Activated T-helper 1 cell treated with anti-CD3 and anti-CD28 coated beads, Interleukin-12 subunit alpha, Interleukin-12 subunit beta, Interleukin-2, Interleukin-4 antibody, amounts not matched to agents 30 ng/mL and 10 ng/mL and 1 ng/mL, durations not matched to agents 14 hours and 24 hours and 36 hours (primary cell): Measurements from ENCODE around the gene SUSD5. TPM values are rescaled to one million over a fixed set of nuclear protein-coding genes. Genes with fewer than 3 reads are reported as not detected.
"Not testable (repeated sequence)": the region's sequence is repeated elsewhere in the genome, so short reads cannot be mapped to it uniquely, and the experiment has no call there.

Experiments
- DNase-seq: peaks from one replicate; pipeline ENCODE4 v3.0.0; 2021; ENCODE audit warnings: low spot score
- H3K27ac Mint-ChIP-seq: one replicate; pipeline ENCODE4 v1.8.0; 2021; ENCODE audit warnings: mild to moderate bottlenecking, mixed read lengths
- H3K27me3 Mint-ChIP-seq: one replicate; pipeline ENCODE4 v1.8.0; 2022; ENCODE audit warnings: mild to moderate bottlenecking, moderate library complexity, mixed read lengths; ENCODE audit not compliant: insufficient read depth
- H3K36me3 Mint-ChIP-seq: one replicate; pipeline ENCODE4 v1.8.0; 2021; ENCODE audit warnings: low read depth, mixed read lengths
- H3K4me1 Mint-ChIP-seq: one replicate; pipeline ENCODE4 v1.8.0; 2021; ENCODE audit warnings: low read depth, mixed read lengths
- H3K4me3 Mint-ChIP-seq: one replicate; pipeline ENCODE4 v1.8.0; 2021; ENCODE audit warnings: mild to moderate bottlenecking, moderate library complexity, mixed read lengths
- H3K9me3 Mint-ChIP-seq: one replicate; pipeline ENCODE4 v1.8.0; 2021; ENCODE audit warnings: mixed read lengths
- intact Hi-C: fragments of 100-400 bp; cut with micrococcal nuclease; formaldehyde crosslinking; loops from one replicate; pipeline ENCODE4 v1.15.1; 2024
- total RNA-seq: library from RNA; stranded (reverse); gene quantifications from 2 replicates; pipeline ENCODE4 v1.2.3, GENCODE V29; 2022

The SUSD5 gene
- total RNA-seq, 1 donor from 2014 or later: not detected

GRCh38 chr3:33165372-33165771 is 53.2 kb downstream of the SUSD5 start:
- Mint-ChIP-seq H3K4me3 (no peak overlapping the region), H3K27ac (no peak overlapping the region), H3K27me3 (peaks cover 26% of the 10 kb centered on the region), H3K9me3 (no peaks in the 10 kb centered on the region), H3K4me1 (no peaks in the 10 kb centered on the region), H3K36me3 (no peaks in the 10 kb centered on the region)
- no peak for DNase-seq
- intact Hi-C loops: no loop called here

GRCh38 chr3:33162621-33163020 is 56.0 kb downstream of the SUSD5 start:
- H3K36me3 Mint-ChIP-seq, intact Hi-C loops, H3K4me1 Mint-ChIP-seq, H3K9me3 Mint-ChIP-seq, H3K4me3 Mint-ChIP-seq, H3K27ac Mint-ChIP-seq, DNase-seq: not testable (repeated sequence)
- H3K27me3 Mint-ChIP-seq: peaks cover 26% of the 10 kb centered on the region

- H3K36me3 Mint-ChIP-seq: no peaks in the 10 kb centered on the region
- no peak overlapping the region for H3K4me3 Mint-ChIP-seq
- intact Hi-C loops: no loop called here
- H3K27ac Mint-ChIP-seq: no peak overlapping the region
- no peaks in the 10 kb centered on the region for H3K4me1 Mint-ChIP-seq
- DNase-seq: no peak
- no peaks in the 10 kb centered on the region for H3K9me3 Mint-ChIP-seq
- peaks cover 20% of the 10 kb centered on the region for H3K27me3 Mint-ChIP-seq
These were observed 58.6 kb downstream of the SUSD5 start for GRCh38 chr3:33159981-33160380.

- Mint-ChIP-seq H3K27me3 (peaks cover 18% of the 10 kb centered on the region), H3K9me3 (no peaks in the 10 kb centered on the region), H3K36me3 (no peaks in the 10 kb centered on the region), H3K27ac (no peak overlapping the region), H3K4me1 (no peaks in the 10 kb centered on the region), H3K4me3 (no peak overlapping the region)
- intact Hi-C loops: no loop called here
- no peak for DNase-seq
These were observed 59.4 kb downstream of the SUSD5 start for GRCh38 chr3:33159234-33159633.

GRCh38 chr3:33155301-33155700 is 63.3 kb downstream of the SUSD5 start:
- no peak overlapping the region for H3K27ac Mint-ChIP-seq
- no peaks in the 10 kb centered on the region for H3K27me3 Mint-ChIP-seq
- no peak overlapping the region for H3K4me3 Mint-ChIP-seq
- H3K36me3 Mint-ChIP-seq: no peaks in the 10 kb centered on the region
- no peak for DNase-seq
- intact Hi-C loops: no loop called here
- no peaks in the 10 kb centered on the region for H3K4me1 Mint-ChIP-seq
- H3K9me3 Mint-ChIP-seq: no peaks in the 10 kb centered on the region

GRCh38 chr3:33153782-33154181 is 64.8 kb downstream of the SUSD5 start:
- peaks cover 3% of the 10 kb centered on the region for H3K27me3 Mint-ChIP-seq
- H3K27ac Mint-ChIP-seq: no peak overlapping the region
- DNase-seq: no peak
- intact Hi-C loops: no loop called here
- no peaks in the 10 kb centered on the region for H3K9me3 Mint-ChIP-seq
- H3K36me3 Mint-ChIP-seq: no peaks in the 10 kb centered on the region
- H3K4me1 Mint-ChIP-seq: no peaks in the 10 kb centered on the region
- H3K4me3 Mint-ChIP-seq: no peak overlapping the region

- no peak for DNase-seq
- Mint-ChIP-seq H3K27ac (no peak overlapping the region), H3K4me1 (no peaks in the 10 kb centered on the region), H3K4me3 (no peak overlapping the region), H3K36me3 (no peaks in the 10 kb centered on the region), H3K27me3 (peaks cover 3% of the 10 kb centered on the region), H3K9me3 (no peaks in the 10 kb centered on the region)
- intact Hi-C loops: no loop called here
These were observed 65.9 kb downstream of the SUSD5 start for GRCh38 chr3:33152363-33153360.

- H3K27me3 Mint-ChIP-seq: peaks cover 3% of the 10 kb centered on the region
- H3K4me1 Mint-ChIP-seq: no peaks in the 10 kb centered on the region
- intact Hi-C loops: no loop called here
- H3K4me3 Mint-ChIP-seq: no peak overlapping the region
- no peaks in the 10 kb centered on the region for H3K36me3 Mint-ChIP-seq
- H3K9me3 Mint-ChIP-seq: no peaks in the 10 kb centered on the region
- no peak overlapping the region for H3K27ac Mint-ChIP-seq
- no peak for DNase-seq
These were observed 69.3 kb downstream of the SUSD5 start for GRCh38 chr3:33149342-33149741.

GRCh38 chr3:33146791-33147445 is 71.7 kb downstream of the SUSD5 start:
- Mint-ChIP-seq H3K36me3 (peaks cover 5% of the 10 kb centered on the region), H3K27ac (no peak overlapping the region), H3K9me3 (no peaks in the 10 kb centered on the region), H3K4me1 (no peaks in the 10 kb centered on the region), H3K27me3 (peaks cover 3% of the 10 kb centered on the region), H3K4me3 (no peak overlapping the region)
- intact Hi-C loops: no loop called here
- DNase-seq: no peak

GRCh38 chr3:33145901-33146580 is 72.6 kb downstream of the SUSD5 start:
- no peak for DNase-seq
- no peaks in the 10 kb centered on the region for H3K4me1 Mint-ChIP-seq
- H3K27me3 Mint-ChIP-seq: peaks cover 3% of the 10 kb centered on the region

GRCh38 chr3:33145221-33145900 is 73.2 kb downstream of the SUSD5 start:
- Mint-ChIP-seq H3K27me3 (peaks cover 3% of the 10 kb centered on the region), H3K36me3 (peaks cover 5% of the 10 kb centered on the region), H3K9me3 (no peaks in the 10 kb centered on the region), H3K4me3 (no peak overlapping the region), H3K27ac (no peak overlapping the region), H3K4me1 (no peaks in the 10 kb centered on the region)
- no peak for DNase-seq
- intact Hi-C loops: no loop called here

More at GRCh38 chr3:33145901-33146580, 72.6 kb downstream of the SUSD5 start:
- H3K27ac Mint-ChIP-seq: no peak overlapping the region
- H3K9me3 Mint-ChIP-seq: no peaks in the 10 kb centered on the region
- intact Hi-C loops: no loop called here
- peaks cover 5% of the 10 kb centered on the region for H3K36me3 Mint-ChIP-seq
- no peak overlapping the region for H3K4me3 Mint-ChIP-seq

GRCh38 chr3:33144433-33144832 is 74.2 kb downstream of the SUSD5 start:
- Mint-ChIP-seq H3K4me3 (no peak overlapping the region), H3K9me3 (no peaks in the 10 kb centered on the region), H3K27ac (no peak overlapping the region), H3K36me3 (peaks cover 5% of the 10 kb centered on the region), H3K4me1 (no peaks in the 10 kb centered on the region), H3K27me3 (peaks cover 3% of the 10 kb centered on the region)
- no peak for DNase-seq
- intact Hi-C loops: no loop called here
